Neural cell (in vitro differentiated cells): Measurements from ENCODE around the gene TBX5.

Experiments
- CTCF ChIP-seq: fragments of 450-650 bp; IDR thresholded peaks from 2 replicates; pipeline ENCODE4 v1.5.1; 2014; ENCODE audit warnings: antibody characterized with exemption, mild to moderate bottlenecking, moderate library complexity; ENCODE audit not compliant: poor library complexity, severe bottlenecking
- EP300 ChIP-seq: fragments of 450-650 bp; conservative IDR thresholded peaks from 2 replicates; pipeline ENCODE4 v1.6.1; 2014; ENCODE audit warnings: antibody characterized with exemption, mild to moderate bottlenecking, moderate library complexity; ENCODE audit not compliant: poor library complexity, severe bottlenecking
- EZH2 ChIP-seq: fragments of 200-600, 300-800 bp; shearing (Covaris generic), sonication (generic); IDR thresholded peaks from 2 replicates; pipeline ENCODE4 v1.6.1; 2014; ENCODE audit warnings: antibody characterized with exemption, low read length, borderline replicate concordance, mild to moderate bottlenecking; ENCODE audit not compliant: insufficient read depth, poor library complexity, severe bottlenecking
- MXI1 ChIP-seq: fragments of 450-650 bp; conservative IDR thresholded peaks from 2 replicates; pipeline ENCODE4 v1.6.1; 2014; ENCODE audit warnings: antibody characterized with exemption, mild to moderate bottlenecking; ENCODE audit not compliant: poor library complexity, severe bottlenecking
- POLR2AphosphoS5 ChIP-seq: IDR thresholded peaks from 2 replicates; pipeline ENCODE4 v1.6.1; 2012
- RAD21 ChIP-seq: fragments of 450-650 bp; conservative IDR thresholded peaks from 2 replicates; pipeline ENCODE4 v1.6.1; 2014; ENCODE audit warnings: antibody characterized with exemption, mild to moderate bottlenecking, moderate library complexity
- REST ChIP-seq: IDR thresholded peaks from 2 replicates; pipeline ENCODE4 v1.6.1; 2012; ENCODE audit warnings: borderline replicate concordance

GRCh38 chr12:114340231-114340630 is 65.7 kb downstream of the TBX5 start:
- TF ChIP-seq CTCF (no peak), RAD21 (no peak), POLR2AphosphoS5 (no peak), EP300 (no peak), EZH2 (no peak), REST (no peak), MXI1 (no peak)
